Chondrocyte (in vitro differentiated cells): Measurements from ENCODE around the gene CDK18. TPM values are rescaled to one million over a fixed set of nuclear protein-coding genes. Genes with fewer than 3 reads are reported as not detected.

Experiments used
- DNase-seq: peaks from one replicate; pipeline ENCODE4 v3.0.0; 2021; ENCODE audit warnings: mixed read lengths, low spot score
- H3K27ac Mint-ChIP-seq: one replicate; pipeline ENCODE4 v1.8.0; 2021; ENCODE audit warnings: mild to moderate bottlenecking, moderate library complexity, mixed read lengths; ENCODE audit not compliant: unreplicated experiment
- H3K27me3 Mint-ChIP-seq: 2 replicates; pipeline ENCODE4 v1.8.0; 2021; ENCODE audit warnings: low read depth, mixed read lengths
- H3K36me3 Mint-ChIP-seq: 2 replicates; pipeline ENCODE4 v1.8.0; 2021; ENCODE audit warnings: low read depth, mixed read lengths
- H3K4me1 Mint-ChIP-seq: 2 replicates; pipeline ENCODE4 v1.8.0; 2021; ENCODE audit warnings: low read depth, mild to moderate bottlenecking, mixed read lengths
- H3K4me3 Mint-ChIP-seq: one replicate; pipeline ENCODE4 v1.8.0; 2021; ENCODE audit warnings: mild to moderate bottlenecking, moderate library complexity, mixed read lengths; ENCODE audit not compliant: unreplicated experiment
- H3K9me3 Mint-ChIP-seq: 2 replicates; pipeline ENCODE4 v1.8.0; 2021; ENCODE audit warnings: low read depth, mixed read lengths
- total RNA-seq: library from RNA; stranded (reverse); gene quantifications from 3 replicates; pipeline ENCODE4 v1.2.1, GENCODE V29; 2021
- TF ChIP-seq, protein P1 (sequence below): fragments of 200-600 bp; sonication (generic); IDR thresholded peaks from 2 replicates; pipeline ENCODE4 v1.5.0; 2021; ENCODE audit warnings: antibody characterized with exemption, mild to moderate bottlenecking, moderate library complexity

The CDK18 gene
- total RNA-seq, 1 donor from 2014 or later, result 17.3 TPM

DNA sequence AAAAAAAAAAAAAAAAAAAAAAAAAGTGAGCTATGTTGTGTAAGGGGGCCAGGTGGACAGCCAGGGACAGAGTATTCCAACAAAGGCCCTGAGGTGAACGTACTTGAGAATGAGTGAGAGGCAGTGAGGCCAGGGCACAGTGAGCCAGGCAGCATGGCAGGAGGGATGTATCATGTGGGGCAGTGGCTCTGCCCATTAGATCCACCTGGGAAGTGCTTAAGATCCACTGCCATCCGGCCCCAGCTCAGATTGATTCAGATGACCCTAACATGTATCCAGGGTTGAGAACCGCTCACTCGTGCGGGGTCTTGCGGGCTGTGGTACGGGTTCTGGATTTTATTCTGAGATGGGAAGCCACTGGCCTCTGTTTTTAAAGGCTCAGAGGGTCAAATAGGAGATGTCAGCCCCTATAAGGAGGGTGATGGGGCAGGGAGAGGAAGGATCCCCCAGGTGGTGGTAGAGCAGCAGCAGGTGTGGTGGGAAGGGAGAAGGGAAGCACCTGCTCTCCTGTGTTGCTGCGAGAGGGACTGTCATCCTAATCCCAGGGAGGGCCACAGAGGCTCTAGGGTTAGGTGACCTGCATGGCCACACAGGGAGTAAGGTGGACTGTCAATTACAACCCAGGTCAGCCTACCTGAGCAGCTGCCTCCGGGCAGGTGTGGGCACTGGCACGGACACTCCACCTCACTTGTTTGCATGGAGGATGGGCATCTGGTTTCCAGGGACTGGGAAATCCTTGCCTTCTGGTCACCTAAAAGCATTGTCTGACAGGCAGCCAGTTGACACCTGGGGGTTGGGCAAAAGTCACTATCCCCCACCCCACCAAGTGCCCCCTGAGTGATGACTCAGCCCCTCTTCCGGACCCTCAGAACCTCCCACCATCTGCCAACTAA, 31.6 kb downstream of the CDK18 start:
- Mint-ChIP-seq H3K4me3 (no peak overlapping the region), H3K9me3 (no peaks in the 10 kb centered on the region), H3K36me3 (peaks cover 3% of the 10 kb centered on the region), H3K27ac (no peak overlapping the region), H3K27me3 (peaks cover 20% of the 10 kb centered on the region), H3K4me1 (no peaks in the 10 kb centered on the region)
- DNase-seq, result peak; percentile 56
- TF ChIP-seq, protein P1, sequence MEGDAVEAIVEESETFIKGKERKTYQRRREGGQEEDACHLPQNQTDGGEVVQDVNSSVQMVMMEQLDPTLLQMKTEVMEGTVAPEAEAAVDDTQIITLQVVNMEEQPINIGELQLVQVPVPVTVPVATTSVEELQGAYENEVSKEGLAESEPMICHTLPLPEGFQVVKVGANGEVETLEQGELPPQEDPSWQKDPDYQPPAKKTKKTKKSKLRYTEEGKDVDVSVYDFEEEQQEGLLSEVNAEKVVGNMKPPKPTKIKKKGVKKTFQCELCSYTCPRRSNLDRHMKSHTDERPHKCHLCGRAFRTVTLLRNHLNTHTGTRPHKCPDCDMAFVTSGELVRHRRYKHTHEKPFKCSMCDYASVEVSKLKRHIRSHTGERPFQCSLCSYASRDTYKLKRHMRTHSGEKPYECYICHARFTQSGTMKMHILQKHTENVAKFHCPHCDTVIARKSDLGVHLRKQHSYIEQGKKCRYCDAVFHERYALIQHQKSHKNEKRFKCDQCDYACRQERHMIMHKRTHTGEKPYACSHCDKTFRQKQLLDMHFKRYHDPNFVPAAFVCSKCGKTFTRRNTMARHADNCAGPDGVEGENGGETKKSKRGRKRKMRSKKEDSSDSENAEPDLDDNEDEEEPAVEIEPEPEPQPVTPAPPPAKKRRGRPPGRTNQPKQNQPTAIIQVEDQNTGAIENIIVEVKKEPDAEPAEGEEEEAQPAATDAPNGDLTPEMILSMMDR, result no peak

DNA sequence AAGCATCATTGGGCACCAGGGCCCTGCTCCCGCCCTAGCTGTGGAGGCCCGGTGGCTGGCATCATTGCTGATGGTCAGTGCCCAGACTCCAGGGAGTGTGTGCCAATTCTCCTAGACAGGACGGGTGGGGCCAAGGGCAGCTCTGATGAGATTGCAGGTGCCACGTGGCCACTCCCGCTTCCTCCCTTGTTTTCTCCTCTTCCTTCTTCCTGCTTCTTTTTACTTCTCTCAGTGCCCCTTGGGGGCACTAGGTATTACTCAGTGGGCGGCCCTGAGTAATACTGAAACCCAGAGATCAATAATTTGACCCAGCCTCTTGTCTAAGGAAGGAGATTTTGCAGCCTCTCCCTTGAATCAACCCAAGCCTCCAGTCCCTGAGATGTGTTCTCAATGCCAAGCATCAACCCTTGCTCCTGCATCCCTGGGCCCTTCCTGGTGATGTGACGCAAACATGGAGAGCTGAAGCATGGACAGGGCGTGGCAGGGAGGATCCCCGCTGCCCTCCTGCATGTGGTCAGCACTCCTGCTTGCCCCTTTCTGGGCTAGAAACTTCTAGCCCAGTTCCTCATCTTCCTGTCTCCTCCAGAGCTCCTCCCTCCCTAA, 32.4 kb downstream of the CDK18 start:
- DNase-seq, result peak; percentile 49
- TF ChIP-seq, protein P1, result no peak
- Mint-ChIP-seq H3K27ac (no peak overlapping the region), H3K4me1 (no peaks in the 10 kb centered on the region), H3K9me3 (no peaks in the 10 kb centered on the region), H3K27me3 (peaks cover 27% of the 10 kb centered on the region), H3K36me3 (peaks cover under 1% of the 10 kb centered on the region), H3K4me3 (no peak overlapping the region)

DNA sequence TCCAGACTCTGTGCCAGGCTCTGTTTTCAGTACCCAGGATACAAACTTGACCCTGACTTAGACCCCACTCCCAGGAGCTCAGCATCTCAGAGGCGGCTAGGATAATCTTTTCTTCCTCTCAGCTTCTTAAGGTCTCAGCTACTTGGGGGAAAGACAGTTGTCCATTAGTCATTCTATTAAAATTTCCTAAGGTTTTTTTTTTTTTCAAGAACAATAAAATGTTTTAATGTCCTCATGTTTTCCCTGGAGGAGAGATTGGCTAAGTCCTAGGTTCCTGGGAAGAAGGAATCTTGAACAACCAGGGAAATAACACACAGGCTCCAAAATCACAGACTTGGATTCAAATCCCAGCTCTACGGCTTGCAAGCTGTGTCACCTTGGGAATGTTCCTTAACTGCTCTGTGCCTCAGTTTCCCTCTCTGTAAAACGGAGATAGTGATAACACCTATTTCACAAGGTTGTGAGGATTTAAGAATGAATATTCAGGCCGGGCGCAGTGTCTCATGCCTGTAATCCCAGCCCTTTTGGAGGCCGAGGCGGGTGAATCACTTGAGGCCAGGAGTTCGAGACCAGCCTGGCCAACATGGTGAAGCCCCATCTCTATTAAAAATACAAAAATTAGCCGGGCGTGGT, 33.0 kb downstream of the CDK18 start:
- peaks cover 31% of the 10 kb centered on the region for H3K27me3 Mint-ChIP-seq
- H3K9me3 Mint-ChIP-seq, result no peaks in the 10 kb centered on the region
- TF ChIP-seq, protein P1, result no peak
- no peaks in the 10 kb centered on the region for H3K36me3 Mint-ChIP-seq
- H3K27ac Mint-ChIP-seq, result no peak overlapping the region
- peak; percentile 30 for DNase-seq
- no peak overlapping the region for H3K4me3 Mint-ChIP-seq
- no peaks in the 10 kb centered on the region for H3K4me1 Mint-ChIP-seq

DNA sequence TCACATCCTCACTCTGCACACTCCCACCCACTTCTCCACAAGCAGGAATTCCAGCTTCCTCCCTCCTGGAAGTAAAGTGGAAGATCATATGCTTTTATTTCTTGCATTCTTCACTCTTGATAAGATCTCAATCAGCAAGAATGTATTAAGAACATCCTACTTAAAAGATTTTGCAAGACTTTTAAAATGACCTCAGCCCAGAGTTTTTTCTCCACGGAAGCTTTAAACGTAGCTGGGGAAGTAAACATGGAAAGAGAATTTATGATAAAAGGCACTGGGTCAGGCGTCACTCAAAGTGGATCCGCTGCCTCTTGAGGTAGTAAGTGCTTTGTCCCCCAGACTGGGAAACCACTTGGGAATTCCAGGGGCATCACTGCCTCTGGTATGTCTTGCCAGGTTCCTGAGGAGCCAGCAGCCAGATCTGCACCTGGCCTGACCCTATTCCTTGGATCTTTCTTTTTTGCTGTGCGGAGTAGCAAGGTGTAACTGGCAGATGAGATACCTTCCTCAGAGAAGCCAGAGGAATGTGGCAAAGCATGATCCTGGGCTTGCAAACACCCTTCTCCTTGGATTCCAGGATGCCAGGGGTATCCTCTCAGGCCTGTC, 33.9 kb downstream of the CDK18 start:
- no peak for DNase-seq
- Mint-ChIP-seq H3K36me3 (no peaks in the 10 kb centered on the region), H3K27ac (no peak overlapping the region)

More for the DNA sequence above, 33.9 kb downstream of the CDK18 start:
- peaks cover 3% of the 10 kb centered on the region for H3K4me1 Mint-ChIP-seq
- H3K27me3 Mint-ChIP-seq, result peaks cover 31% of the 10 kb centered on the region
- no peaks in the 10 kb centered on the region for H3K9me3 Mint-ChIP-seq
- no peak overlapping the region for H3K4me3 Mint-ChIP-seq
- TF ChIP-seq, protein P1, result no peak
